Heart left ventricle (tissue), 13 donors: ENCODE data around the gene RASL10A.

Experiments
- CTCF ChIP-seq, 12 donors: fragments of 200-600 bp; sonication (generic) in 4 of 12; IDR thresholded peaks; one replicate each; pipeline versions ENCODE4 v1.5.0 to v1.8.0; 2018 to 2022; ENCODE audit warnings: antibody characterized with exemption in 12 of 12, mild to moderate bottlenecking in 5 of 12
- POLR2A ChIP-seq, 2 donors: fragments of 450-650 bp; IDR thresholded peaks; one replicate each; pipeline ENCODE4 v1.6.1; 2017; ENCODE audit warnings: antibody characterized with exemption in 2 of 2, mild to moderate bottlenecking in 2 of 2, moderate library complexity in 2 of 2
- donor health status: ischemic (EF 13 %, LVEDD 7.1; RV severe dilation, severe dysfunction).
- donor health status: DM: no; HTN: yes; CAD: no.
- donor health status: DM: no; HTN: no; CAD: no.
- donor health status: ischemic (EF 25% LVEDD 6.9; RV normal size, moderate dysfunction).
- donor health status: ischemic (EF 25% LVEDD 5.7; RV mildly dilated, moderate dysfunction).
- donor health status: ischemic (EF 35%, LVEDD 5.7; RV mildly dilated, moderate dysfunction).
- donor health status: nonischemic (EF 11% LVEDD 7.7; RV severe dilation, severe dysfunction).
- donor health status: DM: yes; HTN: yes; CAD: no.
- donor health status: PGD.
- donor health status: ischemic (EF 29% LVEDD 5.4; RV normal size, mild dysfunction).
- donor health status: nonischemic (EF 23%, LVEDD 6.1; RV moderate dilation, normal function).

GRCh38 chr22:29265929-29266328 lies 49.6 kb downstream of the RASL10A start:
- no peak for TF ChIP-seq CTCF (IDR thresholded peaks at IDR 0.05)
- TF ChIP-seq POLR2A (IDR thresholded peaks at IDR 0.05): no peak
